HG03097 (cell line): ENCODE data around the gene RNF157.

ENCODE experiments used
- ATAC-seq: cut with Tn5 transposase; IDR thresholded peaks from one replicate; pipeline ENCODE4 v1.9.1; 2021; ENCODE audit not compliant: unreplicated experiment, low FRiP score

The RNF157 gene

GRCh38 chr17:76163919-76164318 is 76.4 kb downstream of the RNF157 start:
- no peak for ATAC-seq

GRCh38 chr17:76161619-76162266 is 78.5 kb downstream of the RNF157 start:
- ATAC-seq = no peak

- no peak for ATAC-seq
Measured at GRCh38 chr17:76160896-76161528, 79.3 kb downstream of the RNF157 start.

- no peak for ATAC-seq
Measured at GRCh38 chr17:76159157-76159556, 81.1 kb downstream of the RNF157 start.

GRCh38 chr17:76157759-76158158 is 82.5 kb downstream of the RNF157 start:
- no peak for ATAC-seq

GRCh38 chr17:76156662-76156991 is 83.7 kb downstream of the RNF157 start:
- no peak for ATAC-seq

GRCh38 chr17:76155988-76156661 is 84.2 kb downstream of the RNF157 start:
- ATAC-seq = no peak

GRCh38 chr17:76154936-76155845 is 85.1 kb downstream of the RNF157 start:
- ATAC-seq = no peak

- ATAC-seq = no peak
Measured at GRCh38 chr17:76154292-76154691, 86.0 kb downstream of the RNF157 start.

- ATAC-seq = no peak
Measured at GRCh38 chr17:76153640-76154039, 86.7 kb downstream of the RNF157 start.

GRCh38 chr17:76153202-76153601 is 87.1 kb downstream of the RNF157 start:
- no peak for ATAC-seq

- no peak for ATAC-seq
Measured at GRCh38 chr17:76152591-76152990, 87.7 kb downstream of the RNF157 start.

- no peak for ATAC-seq
Measured at GRCh38 chr17:76151896-76152454, 88.3 kb downstream of the RNF157 start.

- ATAC-seq = no peak
Measured at GRCh38 chr17:76150712-76151622, 89.3 kb downstream of the RNF157 start.

- no peak for ATAC-seq
Measured at GRCh38 chr17:76149214-76149613, 91.1 kb downstream of the RNF157 start.

- no peak for ATAC-seq
Measured at GRCh38 chr17:76148015-76148326, 92.3 kb downstream of the RNF157 start.

- ATAC-seq = no peak
Measured at GRCh38 chr17:76147211-76148014, 92.9 kb downstream of the RNF157 start.

- no peak for ATAC-seq
Measured at GRCh38 chr17:76146053-76146851, 94.0 kb downstream of the RNF157 start.
